Fibroblast of the aortic adventitia (primary cell): ENCODE data around the gene HTRA3. TPM values are rescaled to one million over a fixed set of nuclear protein-coding genes. Genes with fewer than 3 reads are reported as not detected.

ENCODE experiments used
- DNase-seq: peaks from one replicate; pipeline ENCODE4 v3.0.0-alpha.2; 2010; ENCODE audit warnings: low read depth
- H3K4me3 ChIP-seq: 2 replicates; pipeline ENCODE4 v1.5.1; 2011; ENCODE audit warnings: low read depth, mild to moderate bottlenecking, control low read depth, low read length, moderate library complexity
- CTCF ChIP-seq: IDR thresholded peaks from 2 replicates; pipeline ENCODE4 v1.5.1; 2011; ENCODE audit warnings: mild to moderate bottlenecking, low read length, control low read depth, inconsistent platforms; ENCODE audit not compliant: insufficient read depth
- total RNA-seq: library from RNA; depleted of rRNA; stranded (reverse); fragments of >200 nt; gene quantifications from 2 replicates; pipeline ENCODE4 v1.2.3, GENCODE V29; 2012; ENCODE audit warnings: low replicate concordance

HTRA3 gene
- total RNA-seq, 1 donor, result 7.6 TPM

- no peak overlapping the region for H3K4me3 ChIP-seq
- DNase-seq, result no peak
- no peak for TF ChIP-seq CTCF
Observed at GRCh38 chr4:8332038-8332857, 62.7 kb downstream of the HTRA3 start.

DNA sequence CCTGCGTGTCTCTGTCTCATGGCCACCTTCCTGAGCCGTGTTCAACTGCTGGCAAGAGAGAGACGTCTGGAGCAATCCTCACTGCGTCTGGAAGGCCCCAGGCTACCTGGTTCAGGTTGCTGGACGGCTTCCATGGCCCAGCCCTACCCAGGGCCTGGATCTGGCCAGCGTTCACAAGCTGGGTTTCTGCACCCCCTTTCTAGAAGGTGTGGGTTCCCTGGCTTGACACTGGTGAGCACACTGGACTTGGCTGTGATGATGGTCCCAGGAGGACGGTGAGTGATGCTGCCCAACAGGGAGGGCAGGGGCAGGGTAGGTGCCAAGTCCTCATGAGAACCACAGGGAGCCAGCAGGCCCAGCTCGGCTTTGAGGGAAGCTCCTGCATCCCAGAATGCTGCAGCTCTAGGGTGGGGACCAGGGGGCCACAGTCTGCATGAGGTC, 63.4 kb downstream of the HTRA3 start:
- TF ChIP-seq CTCF, result no peak
- DNase-seq, result no peak
- no peak overlapping the region for H3K4me3 ChIP-seq

DNA sequence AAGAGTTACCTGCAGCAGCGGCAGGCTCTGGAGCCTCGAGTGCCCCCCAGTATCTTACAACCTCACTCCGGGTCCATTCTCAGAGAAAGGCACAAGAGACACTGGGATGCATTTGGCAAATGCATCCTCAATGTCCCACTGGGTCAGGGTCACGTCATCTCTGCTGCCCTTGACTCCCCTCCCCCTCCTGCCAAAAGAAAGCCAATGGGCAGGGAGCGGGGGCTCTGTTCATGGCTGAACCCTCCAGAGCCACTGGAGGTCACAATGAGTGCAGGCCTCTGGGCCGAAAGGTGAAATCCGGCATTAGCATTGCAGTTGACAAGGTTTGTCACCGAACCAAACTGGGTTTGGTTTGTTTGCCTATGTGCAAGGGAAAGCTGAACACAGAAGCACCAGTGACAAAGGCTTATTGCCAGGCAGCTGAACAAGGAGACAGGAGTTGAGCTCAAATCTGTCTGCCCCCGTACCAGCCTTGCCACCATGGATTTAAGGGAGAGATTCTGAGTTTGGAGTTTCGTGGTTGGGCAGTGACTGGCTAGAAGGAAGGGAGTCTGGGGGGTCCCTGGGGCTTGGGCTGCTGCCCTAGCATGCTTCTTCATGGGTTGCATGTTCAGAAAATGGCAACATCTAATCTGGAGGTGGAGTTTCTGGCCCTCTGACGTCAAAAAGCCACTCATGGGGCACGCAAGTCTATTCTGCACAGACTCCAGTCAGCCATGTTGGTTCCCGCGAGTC, 64.3 kb downstream of the HTRA3 start:
- no peak for TF ChIP-seq CTCF
- no peak overlapping the region for H3K4me3 ChIP-seq
- no peak for DNase-seq

DNA sequence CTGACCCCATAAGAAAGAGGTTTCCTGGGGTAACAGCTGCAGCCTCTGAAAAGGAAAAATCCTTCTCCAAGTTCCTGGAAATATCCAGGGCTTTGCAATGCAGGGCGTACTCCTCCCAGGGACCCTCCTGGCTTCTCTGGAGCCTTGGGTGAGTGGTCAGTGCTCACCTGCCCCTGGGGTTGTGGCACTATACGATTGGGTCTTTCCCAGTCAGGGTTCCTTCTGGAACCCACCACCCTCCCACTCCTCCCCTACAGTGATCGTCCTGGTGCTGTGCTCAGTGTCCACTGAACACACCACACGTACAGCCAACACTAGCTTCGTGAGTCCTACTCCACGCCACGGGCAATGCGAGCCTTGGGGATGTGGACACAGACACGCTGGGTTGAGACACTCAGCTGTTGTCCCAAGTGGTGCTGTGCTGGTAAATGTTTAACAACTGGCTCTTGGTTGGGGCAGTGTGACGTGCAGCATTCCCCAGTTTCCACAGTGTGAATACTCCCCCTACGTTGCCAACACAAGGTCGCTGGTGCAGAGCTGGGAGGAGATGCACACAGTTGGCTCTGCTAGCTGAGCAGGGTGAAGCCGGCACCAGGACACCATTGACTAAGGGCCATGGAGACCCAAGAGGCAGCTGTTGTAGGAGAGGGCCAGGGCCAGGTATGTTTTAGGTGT, 65.4 kb downstream of the HTRA3 start:
- DNase-seq, result no peak
- no peak overlapping the region for H3K4me3 ChIP-seq
- TF ChIP-seq CTCF, result no peak

DNA sequence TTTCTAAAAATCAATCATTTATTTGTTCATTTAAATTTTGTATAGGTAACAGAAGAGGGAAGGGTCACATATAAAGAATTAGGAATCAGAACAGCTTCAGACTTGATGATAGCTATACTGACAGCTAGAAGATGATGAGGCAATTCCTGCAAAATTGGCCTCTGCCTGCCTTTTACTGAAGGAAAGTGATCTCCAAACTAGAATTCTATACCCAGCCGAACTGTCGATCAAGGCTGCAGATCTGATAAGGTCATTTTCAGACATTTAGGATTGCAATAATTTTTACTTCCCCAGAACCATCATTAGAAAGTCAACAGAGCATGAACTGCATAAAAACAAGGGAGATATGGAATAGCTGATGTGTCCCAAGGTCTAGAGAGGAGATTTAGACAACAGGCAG, 66.3 kb downstream of the HTRA3 start:
- no peak overlapping the region for H3K4me3 ChIP-seq
- TF ChIP-seq CTCF, result no peak
- no peak for DNase-seq

- TF ChIP-seq CTCF, result no peak
- no peak overlapping the region for H3K4me3 ChIP-seq
- no peak for DNase-seq
Observed at GRCh38 chr4:8336412-8337075, 67.0 kb downstream of the HTRA3 start.
